Right renal pelvis (tissue), 4 donors: ENCODE results near the gene OGFOD2. TPM values are rescaled to one million over a fixed set of nuclear protein-coding genes. Genes with fewer than 3 reads are reported as not detected.
A peak's percentile ranks its signal among the peaks of the same experiment; 100 is the strongest.
"Not testable (repeated sequence)": the region's sequence is repeated elsewhere in the genome, so short reads cannot be mapped to it uniquely, and the experiment has no call there.

Experiments
- DNase-seq, 4 donors: peaks; one replicate each; pipeline ENCODE4 v3.0.0-alpha.2; 2013; ENCODE audit warnings: low read depth in 4 of 4, low spot score in 3 of 4, missing footprints in 1 of 4
- polyA plus RNA-seq, 4 donors: library from polyadenylated mRNA; unstranded; fragments of 120-200 nt; gene quantifications; one replicate each; pipeline ENCODE4 v1.2.1, GENCODE V29; 2013; ENCODE audit not compliant: insufficient read length in 4 of 4

The OGFOD2 gene
- 10 to 100 TPM; 11.3 to 21.6 (median 15.6) TPM for polyA plus RNA-seq

DNA sequence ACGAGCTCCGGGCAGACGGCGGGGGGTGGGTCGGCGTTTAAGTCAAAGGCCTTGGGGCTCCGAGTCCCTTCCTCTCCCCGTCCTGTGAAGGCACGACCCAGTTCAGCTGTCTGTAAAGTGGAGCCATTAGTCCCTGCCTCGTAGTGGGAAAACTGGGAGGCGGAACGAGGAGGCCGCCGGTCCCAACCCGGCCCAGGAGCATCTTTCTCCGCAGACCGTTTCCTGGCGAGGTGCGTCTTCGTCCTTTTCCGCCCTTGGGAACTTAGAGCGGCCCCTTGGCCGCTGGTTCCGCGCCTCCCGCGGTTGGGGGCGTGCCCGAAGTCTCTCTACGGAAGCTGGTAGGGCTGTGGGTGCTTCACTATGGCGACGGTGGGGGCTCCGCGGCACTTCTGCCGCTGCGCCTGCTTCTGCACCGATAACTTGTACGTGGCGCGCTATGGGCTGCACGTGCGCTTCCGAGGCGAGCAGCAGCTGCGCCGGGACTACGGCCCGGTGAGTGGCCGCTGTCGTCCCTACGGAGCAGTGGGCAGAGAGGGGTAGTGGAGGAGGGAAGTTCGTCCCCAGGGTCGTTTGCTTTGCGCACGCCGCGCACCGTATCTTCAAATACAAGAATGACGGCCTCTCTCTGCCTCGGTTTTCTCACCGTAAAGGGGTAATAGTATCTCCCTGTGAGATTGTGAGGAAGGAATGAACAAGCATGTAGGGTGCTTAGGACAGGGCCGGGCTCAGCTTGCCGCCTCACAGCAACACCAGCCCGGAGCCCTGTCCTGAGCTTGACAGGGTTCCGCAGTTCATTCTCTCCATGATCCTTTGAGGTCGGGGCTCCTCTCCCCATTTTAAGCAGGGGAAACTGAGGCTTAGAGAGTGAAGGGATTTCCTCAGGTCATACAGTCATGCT, at the start of gene OGFOD2:
OGFOD2 (plus strand) TSS at position 353 of the 898 bp plus-strand sequence; CDS start at position 361, 8 bp downstream.
- DNase-seq, result peak; percentile 76 to 86 (median 83)

DNA sequence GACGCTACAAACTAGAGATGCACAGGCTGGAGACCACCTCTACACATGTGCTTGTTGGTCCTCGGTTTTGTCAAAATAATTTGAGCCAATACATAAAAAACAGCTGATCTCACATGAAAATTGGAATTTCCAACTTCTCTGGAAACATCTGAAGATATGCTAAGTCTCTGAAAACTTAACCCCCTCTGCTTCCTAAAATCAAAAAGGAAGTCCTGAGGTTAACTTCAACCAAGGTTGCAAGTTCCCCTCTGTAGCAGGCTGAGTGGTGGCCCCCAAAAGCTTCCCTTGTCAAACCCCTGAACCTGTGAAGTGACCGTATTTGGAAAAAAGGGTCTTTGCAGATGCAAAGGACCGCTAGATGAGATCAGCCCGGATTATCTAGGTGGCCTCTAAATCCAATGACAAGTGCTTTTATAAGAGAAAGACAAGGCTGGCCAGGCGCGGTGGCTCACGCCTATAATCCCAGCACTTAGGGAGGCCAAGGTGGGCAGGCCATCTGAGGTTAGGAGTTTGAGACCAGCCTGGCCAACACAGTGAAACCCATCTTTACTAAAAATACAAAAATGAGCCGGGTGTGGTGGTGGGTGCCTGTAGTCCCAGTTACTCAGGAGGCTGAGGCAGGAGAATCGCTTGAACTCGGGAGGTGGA, 47.2 kb upstream of the OGFOD2 start:
- DNase-seq, result no peak

DNA sequence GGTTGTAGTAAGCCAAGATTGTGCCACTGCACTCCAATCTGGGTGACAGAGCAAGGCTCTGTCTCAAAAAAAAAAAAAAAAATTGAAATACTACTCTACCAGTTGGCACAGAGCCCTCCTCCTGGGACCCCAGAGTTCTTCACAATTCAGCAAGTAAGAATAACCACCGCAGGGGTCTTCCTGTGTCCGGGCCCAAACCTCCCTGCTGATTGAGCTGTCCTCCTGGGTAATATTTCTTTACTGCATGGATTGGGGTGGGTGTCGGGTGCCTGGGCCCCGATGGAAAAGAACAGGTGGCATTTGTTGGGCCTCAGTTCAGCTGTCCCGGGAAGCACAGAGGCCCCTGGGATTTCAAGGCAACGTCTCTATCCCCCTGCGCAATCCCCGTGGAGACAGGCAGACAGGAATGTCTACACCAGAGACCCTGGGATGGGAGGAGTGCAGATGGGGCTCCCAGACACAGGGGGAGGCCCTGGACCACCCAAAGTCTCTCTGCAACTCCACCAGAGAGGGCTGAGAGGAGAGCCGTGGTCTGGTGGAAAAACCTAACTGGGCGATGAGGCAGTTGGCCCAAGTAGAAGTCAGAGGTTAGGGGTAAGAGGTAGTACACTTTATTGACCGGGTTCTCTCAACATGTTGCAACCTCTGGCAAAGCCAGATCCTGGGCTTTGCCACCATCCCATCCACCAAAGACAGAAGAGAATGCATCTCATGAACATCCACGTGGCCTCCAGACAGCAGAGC, 46.5 kb upstream of the OGFOD2 start:
- DNase-seq, result no peak

DNA sequence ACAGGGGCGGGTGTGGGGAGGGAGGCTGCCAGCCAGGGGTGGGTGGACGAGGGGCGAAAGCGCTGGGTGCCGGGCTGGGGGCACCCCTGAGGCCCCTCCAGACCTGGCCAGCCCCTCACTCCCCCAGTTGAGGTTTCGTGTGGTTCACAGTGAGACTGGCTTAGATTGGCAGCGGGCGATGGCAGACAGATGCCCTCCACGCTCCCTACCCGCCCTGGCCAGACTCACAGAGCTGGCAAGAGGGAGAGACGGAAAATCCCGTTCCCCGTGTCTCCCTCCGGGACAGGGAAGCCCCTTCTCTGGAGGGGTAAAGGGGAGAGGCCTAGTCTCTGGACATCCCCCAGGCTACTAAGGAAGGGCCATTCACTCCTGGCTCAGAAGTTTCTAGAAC, 45.9 kb upstream of the OGFOD2 start:
- no peak for DNase-seq

DNA sequence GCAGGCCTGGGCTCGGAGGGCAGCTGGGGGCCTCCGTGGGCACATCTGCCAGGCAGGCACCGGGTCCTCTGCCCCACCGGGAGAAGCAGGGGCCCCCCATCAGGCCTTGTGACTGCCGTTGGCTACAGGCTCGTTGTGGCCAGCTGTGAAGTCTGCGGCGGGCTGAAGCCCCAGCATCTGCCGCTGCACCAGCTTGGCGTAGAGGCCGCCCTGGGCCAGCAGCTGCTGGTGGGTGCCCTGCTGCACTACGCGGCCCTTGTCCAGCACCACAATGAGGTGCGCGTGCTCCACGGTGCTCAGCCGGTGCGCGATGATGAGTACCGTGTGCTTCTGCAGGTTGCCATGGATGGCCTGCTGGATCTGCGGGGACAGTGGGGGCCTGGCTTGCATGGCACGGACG, 45.2 kb upstream of the OGFOD2 start:
- DNase-seq, result no peak

DNA sequence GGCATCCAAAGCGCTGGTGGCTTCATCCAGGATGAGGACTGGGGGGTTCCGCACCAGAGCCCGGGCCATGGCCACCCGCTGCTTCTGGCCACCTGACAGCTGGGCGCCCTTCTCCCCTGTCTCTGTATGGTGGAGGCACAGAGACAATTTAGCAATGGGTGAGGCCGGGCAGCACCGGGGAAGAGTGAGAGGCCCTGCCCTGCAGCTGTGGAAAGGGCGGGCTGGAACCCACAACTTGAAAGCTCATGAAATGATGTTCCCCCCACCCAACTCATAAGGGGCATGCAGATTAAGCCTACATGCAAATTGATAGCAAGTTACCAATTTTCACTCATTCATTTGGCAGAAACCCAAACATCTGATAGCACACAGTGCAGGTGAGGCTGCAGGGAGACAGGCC, 42.8 kb upstream of the OGFOD2 start:
- DNase-seq, result no peak

DNA sequence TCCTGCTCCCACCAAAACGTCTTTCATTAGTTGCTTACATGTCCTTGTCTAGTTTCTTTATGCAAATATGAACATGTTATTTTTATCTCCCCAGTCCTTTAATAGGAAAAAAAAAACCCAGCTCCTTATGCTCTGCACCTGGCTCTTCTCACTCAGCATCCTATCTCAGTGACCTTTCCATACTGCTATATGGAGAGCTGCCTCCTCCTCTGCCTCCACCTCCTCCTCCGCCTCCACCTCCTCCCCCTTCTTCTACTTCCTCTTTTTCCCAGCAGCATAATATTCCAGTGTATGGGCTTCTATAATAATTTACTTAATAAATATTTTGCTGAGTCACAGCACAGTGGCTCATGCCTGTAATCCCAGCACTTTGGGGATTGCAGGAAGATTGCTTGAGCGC, 40.3 kb upstream of the OGFOD2 start:
- DNase-seq, result no peak

DNA sequence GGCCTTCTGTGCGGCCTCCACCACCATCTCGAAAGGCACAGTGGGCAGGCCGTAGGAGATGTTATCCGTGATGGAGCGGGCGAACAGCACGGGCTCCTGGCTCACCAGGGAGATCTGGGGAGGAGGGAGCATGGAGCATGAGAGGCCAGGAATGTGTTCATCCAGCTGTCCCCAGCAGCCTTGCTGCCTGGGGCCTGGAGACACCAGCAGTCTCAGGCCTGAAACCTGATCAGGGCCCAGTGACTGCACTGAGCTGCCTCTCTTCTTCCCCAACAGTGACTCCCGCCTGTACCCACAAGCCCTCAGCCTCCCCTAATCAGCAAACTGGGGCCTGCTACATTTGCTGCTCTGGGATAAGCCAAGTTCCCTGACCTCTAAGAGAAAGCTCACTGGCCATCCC, 39.7 kb upstream of the OGFOD2 start:
- DNase-seq, result no peak

DNA sequence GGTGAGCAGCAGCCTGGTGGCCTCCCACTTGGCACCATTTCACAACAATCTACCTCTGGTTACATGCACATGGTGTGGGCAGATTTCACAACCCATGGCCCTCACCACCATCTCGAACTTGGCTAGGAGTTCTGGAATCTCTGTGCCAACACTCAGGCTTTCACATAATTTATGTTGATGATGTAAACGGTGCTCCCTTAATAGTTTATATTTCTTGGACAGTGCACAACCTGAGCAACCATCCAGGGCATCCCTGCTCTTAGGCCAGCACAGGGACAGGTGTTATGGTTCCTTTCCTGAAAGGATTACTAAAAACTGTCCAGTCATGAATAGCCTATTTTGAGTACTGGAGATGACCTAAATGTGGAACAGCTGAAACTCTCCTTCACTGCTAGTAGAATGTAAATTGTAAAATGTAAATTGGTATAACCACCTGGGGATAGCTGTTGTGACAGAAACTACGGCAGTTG, 37.4 kb upstream of the OGFOD2 start:
- DNase-seq, result no peak

DNA sequence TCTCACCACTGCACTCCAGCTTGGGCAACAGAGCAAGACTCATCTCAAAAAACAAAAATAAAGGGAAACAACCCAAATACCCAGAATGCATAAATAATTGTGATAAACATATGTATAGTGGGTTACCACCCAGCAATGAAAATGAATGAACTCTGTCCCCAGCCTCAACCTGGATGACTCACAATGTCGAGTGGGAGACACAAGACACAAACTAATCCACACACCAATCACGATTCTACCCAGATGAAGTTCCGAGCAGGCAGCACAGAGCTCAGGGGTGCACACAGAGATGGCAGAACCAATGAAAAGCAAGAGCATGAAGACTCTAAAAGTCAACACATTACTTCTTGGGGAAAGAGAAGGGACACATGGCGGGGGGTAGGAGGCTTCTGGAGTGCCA, 35.9 kb upstream of the OGFOD2 start:
- no peak for DNase-seq

DNA sequence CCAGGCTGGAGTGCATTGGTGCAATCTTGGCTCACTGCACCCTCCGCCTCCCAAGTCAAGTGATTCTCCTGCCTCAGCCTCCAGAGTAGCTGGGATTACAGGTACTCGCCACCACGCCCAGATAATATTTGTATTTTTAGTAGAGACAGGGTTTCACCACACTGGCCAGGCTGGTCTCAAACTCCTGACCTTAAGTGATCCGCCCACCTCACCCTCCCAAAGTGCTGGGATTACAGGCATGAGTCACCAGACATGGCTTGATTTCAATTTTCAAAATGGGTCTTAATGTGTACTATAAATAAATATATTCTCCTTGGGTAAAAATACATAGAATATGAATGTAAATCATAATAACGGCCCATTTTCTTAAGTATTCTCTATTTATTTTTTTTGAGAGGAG, 33.7 kb upstream of the OGFOD2 start:
- DNase-seq, result not testable (repeated sequence)

DNA sequence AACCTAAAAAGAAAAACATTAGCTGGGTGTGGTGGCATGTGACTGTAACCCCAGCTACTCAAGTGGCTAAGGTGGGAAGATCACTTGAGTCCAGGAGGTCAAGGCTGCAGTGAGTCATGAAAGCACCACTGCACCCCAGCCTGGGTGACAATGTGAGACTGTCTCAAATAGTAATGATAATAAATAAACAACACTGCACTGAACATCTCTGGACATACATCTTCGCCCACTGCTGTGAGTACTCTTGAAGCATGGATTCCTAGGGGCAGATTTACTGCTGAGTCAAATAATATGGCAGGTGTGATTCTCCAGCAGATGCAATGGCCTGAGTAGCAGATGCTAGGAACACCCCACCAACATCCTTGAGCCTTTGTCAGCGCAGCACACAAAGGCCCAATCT, 32.4 kb upstream of the OGFOD2 start:
- DNase-seq, result no peak

DNA sequence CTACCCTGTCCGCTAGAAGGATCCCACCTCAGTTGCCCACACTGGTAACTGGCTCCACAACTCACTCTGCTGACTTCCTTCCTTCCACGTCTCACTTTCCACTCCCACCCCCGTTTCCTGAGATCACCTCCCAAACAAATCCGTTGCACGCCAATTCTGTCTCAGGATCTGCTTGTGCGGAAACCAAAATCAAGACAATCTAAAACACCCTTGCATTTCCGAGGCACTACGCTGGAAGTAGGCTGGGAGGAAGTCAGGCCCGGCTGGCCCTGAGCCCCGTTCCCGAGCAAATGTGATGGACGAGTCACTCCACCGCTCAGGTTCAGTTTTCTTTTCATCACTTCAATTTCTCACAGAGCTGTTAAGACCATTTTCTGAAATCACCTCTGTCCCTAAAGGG, 31.8 kb upstream of the OGFOD2 start:
- no peak for DNase-seq

DNA sequence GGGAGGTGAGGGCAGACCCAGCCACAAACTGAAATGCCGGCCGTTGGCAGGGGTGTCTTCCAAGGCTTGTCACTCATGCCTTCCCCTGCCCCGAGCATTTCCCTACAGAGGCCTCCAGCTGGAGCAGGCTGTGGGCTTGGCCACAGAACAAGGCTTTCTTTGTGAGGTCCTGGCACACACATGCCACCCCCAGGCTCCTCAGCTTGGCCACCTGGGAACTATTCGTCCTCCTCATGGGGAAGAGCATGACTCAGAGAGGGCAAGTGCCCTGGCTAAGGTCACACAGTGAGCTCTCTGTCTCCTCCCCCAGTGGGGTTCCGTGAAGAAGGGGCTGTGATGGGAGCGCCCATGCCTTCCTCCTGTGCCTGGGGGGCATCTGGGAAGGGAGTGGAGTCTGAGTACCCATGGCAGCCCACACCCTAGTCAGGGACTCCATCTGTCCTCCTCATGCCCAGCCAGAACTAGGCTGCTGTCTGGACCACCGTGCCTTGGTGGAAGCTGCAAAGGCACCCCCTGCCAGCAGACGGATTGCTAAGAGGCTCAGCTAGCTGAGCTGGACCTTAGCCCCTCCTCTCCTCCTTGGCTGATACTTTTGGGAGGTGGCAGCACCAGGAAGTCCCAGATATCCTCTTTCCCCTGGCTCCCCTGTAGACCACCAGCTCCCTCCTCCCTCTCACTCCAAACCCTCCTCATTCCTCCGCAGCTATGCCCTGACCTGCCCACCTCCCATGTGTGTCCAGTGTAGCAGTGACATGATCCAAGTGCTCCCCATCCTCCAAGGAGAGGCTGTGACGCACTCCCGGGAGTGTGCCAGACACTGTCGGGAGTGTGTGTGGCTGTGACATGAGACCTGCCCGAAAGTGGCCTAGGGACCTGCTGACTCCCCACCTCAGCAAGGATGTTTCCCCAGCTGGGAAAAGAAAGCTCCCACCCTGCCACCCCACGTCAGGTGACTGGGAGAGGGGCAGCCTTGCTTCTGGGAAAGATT, 30.1 kb upstream of the OGFOD2 start:
- no peak for DNase-seq

DNA sequence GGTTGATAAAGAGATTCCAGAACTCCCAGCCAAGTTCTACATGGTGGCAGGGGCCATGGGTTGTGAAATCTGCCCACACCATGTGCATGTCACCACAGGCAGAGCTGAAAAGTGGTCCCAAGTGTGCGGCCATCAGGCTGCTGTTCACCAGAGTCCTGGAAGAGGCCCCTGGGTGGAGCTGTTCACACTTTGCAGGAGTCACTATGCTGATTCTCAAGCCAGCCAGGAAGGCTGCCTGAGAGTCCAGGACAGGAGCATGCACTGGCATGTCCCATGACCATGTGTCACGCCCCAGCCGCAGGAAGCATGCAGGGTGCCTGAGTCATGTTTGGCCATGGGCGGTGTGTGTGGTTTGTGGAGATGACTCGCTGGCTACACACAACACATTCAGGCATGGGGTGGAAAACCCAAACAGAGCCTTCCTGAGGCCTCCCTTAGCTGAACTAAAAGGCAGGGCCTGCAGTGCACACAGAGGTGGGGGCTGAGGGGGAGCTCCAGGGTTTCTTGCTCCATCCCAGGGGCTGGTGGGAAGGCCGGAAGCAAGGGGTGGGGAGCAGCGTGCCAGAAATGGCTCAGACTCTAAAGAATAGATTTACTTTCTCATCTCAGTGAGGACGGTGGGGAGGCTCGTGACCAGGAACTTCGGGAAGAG, 28.2 kb upstream of the OGFOD2 start:
- no peak for DNase-seq

DNA sequence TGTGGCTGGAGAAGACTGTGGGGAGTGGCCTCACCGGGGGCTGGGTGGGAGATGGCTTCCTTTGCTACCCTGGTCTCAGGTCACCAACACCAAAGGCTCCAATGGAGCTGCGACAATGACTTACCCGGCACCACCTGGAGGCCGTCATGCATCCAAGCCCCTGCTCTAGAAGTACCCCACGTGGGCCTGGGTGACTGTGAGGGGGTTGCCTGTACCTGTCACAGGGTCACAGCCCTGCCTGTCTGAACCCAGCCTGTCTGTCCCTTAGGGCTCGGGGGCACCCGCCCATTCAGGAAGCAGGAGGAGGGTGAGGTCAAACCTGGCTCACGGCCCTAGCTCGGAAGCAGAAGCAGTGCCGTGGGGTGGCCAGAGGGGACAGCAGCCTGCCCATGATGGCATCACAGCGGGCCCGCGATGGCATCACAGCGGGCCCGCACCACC, 27.7 kb upstream of the OGFOD2 start:
- no peak for DNase-seq

DNA sequence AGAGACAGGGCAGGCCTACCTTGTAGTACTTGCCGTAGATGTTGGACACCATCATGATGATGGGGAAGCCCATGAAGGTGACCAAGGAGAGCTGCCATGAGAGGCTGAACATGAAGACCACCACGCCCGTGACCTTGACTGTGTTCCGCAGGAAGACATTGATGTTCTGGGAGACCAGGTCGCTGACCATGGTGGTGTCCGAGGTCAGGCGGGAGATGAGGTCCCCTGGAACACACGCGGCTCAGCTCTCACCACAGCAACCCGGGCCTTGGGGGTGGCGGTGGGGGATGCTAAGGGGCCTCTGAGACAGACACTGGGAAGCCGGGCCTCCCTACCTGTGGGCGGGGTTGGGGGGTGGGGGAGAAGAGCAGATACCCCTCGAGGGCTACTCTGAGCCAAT, 26.4 kb upstream of the OGFOD2 start:
- no peak for DNase-seq

DNA sequence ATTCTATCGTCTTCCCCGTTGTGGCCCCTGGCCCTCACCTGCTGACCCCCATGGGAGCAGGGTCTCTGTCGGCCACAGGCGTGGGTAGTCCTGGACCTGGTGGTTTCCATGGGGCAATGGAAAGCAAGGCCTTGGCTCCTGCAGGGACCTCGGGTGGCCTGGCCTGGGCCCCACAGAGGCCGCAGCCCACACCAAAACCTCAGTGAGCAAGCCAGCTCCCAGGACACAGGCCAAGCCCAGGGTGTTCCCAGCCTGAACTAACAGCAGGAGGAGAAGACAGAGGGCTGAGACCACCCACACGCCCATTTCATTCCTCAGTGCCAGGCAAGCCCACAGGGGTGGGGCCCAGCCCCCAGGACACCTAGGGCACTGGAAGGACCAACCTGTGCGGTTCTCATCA, 25.6 kb upstream of the OGFOD2 start:
- DNase-seq, result no peak
